DOHH2 (cell line): ENCODE measurements around the gene GPC5.

Source experiments
- H3F3A ChIP-seq: fragments of 200-600 bp; sonication (generic), shearing (Covaris generic); 2 replicates; pipeline ENCODE4 v1.6.0; 2016; ENCODE audit warnings: antibody characterized with exemption, mild to moderate bottlenecking; ENCODE audit not compliant: control insufficient read depth, insufficient read depth
- H3K27ac ChIP-seq: fragments of 200-600 bp; sonication (generic); 2 replicates; pipeline ENCODE4 v1.5.1; 2014; ENCODE audit warnings: low read depth, mild to moderate bottlenecking, low read length, moderate library complexity
- H3K27me3 ChIP-seq: fragments of 200-600 bp; sonication (generic); 2 replicates; pipeline ENCODE4 v1.6.1; 2014; ENCODE audit warnings: mild to moderate bottlenecking, low read length, mixed read lengths; ENCODE audit not compliant: control insufficient read depth
- H3K36me3 ChIP-seq: fragments of 200-600 bp; sonication (generic); 2 replicates; pipeline ENCODE4 v1.6.1; 2014; ENCODE audit warnings: mild to moderate bottlenecking, low read length, moderate library complexity, mixed read lengths; ENCODE audit not compliant: control insufficient read depth
- H3K4me1 ChIP-seq: fragments of 200-600 bp; sonication (generic); 2 replicates; pipeline ENCODE4 v1.6.1; 2014; ENCODE audit warnings: mild to moderate bottlenecking, low read length, mixed read lengths; ENCODE audit not compliant: control insufficient read depth
- H3K4me2 ChIP-seq: fragments of 200-600 bp; sonication (generic); 2 replicates; pipeline ENCODE4 v1.6.0; 2014; ENCODE audit warnings: mild to moderate bottlenecking, low read length, moderate library complexity
- H3K4me3 ChIP-seq: fragments of 200-600 bp; sonication (generic); 2 replicates; pipeline ENCODE4 v1.5.1; 2014; ENCODE audit warnings: mild to moderate bottlenecking, low read length, mixed read lengths
- H3K79me2 ChIP-seq: fragments of 200-600 bp; sonication (generic); 2 replicates; pipeline ENCODE4 v1.6.1; 2014; ENCODE audit warnings: mild to moderate bottlenecking, low read length, mixed read lengths; ENCODE audit not compliant: control insufficient read depth
- H3K9me2 ChIP-seq: fragments of 200-600 bp; sonication (generic); replicated peaks from 2 replicates; pipeline ENCODE4 v1.6.1; 2014; ENCODE audit warnings: mild to moderate bottlenecking, low read length, mixed read lengths; ENCODE audit not compliant: control insufficient read depth
- H3K9me3 ChIP-seq: fragments of 200-600 bp; sonication (generic); 2 replicates; pipeline ENCODE4 v1.6.1; 2014; ENCODE audit warnings: antibody characterized with exemption, low read length, mixed read lengths; ENCODE audit not compliant: control insufficient read depth, insufficient read depth
- H4K20me1 ChIP-seq: fragments of 200-600 bp; sonication (generic); 2 replicates; pipeline ENCODE4 v1.6.0; 2014; ENCODE audit warnings: low read depth, mild to moderate bottlenecking, antibody characterized with exemption, low read length, moderate library complexity; ENCODE audit not compliant: control insufficient read depth, insufficient read depth
- CTCF ChIP-seq: fragments of 200-600 bp; sonication (generic); IDR thresholded peaks from one replicate; pipeline ENCODE4 v1.5.1; 2014; ENCODE audit warnings: antibody characterized with exemption, mild to moderate bottlenecking, low read depth, low read length; ENCODE audit not compliant: poor library complexity, severe bottlenecking
- EZH2phosphoT487 ChIP-seq: fragments of 200-600 bp; sonication (generic); IDR thresholded peaks from 2 replicates; pipeline ENCODE4 v1.6.1; 2017; ENCODE audit warnings: borderline replicate concordance, mild to moderate bottlenecking, antibody characterized with exemption, low read length, moderate library complexity, mixed read lengths

Gene GPC5

DNA sequence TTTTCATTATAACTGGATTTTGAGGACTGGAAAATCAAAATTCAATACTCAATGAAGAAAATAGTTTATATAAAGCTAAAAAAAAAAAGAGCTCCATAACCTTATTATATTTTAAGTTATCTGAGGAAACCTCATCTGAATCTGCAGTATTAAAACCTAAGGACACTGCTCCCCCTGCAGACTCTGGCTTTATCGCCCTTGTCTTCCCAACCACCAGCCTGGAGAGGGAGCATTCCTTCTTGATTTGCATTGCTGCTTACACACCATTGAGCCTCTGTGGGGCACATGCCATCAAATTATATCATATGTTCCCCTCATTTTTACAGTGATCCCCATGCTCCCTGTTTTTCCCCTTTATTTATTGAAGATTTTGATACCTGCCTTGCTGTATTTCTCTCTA is 956.8 kb downstream of the GPC5 start:
- no peaks in the 10 kb centered on the region for H3K9me2 ChIP-seq
- TF ChIP-seq CTCF (no peak), EZH2phosphoT487 (no peak)
- H3K79me2 ChIP-seq: no peaks in the 10 kb centered on the region
- no peaks in the 10 kb centered on the region for H3F3A ChIP-seq
- no peaks in the 10 kb centered on the region for H3K27me3 ChIP-seq
- H4K20me1 ChIP-seq: no peaks in the 10 kb centered on the region
- no peaks in the 10 kb centered on the region for H3K4me1 ChIP-seq
- H3K36me3 ChIP-seq: no peaks in the 10 kb centered on the region
- no peak overlapping the region for H3K4me2 ChIP-seq
- no peaks in the 10 kb centered on the region; the same call in 1 of the 2 replicates for H3K9me3 ChIP-seq
- no peak overlapping the region for H3K27ac ChIP-seq
- H3K4me3 ChIP-seq: no peak overlapping the region

DNA sequence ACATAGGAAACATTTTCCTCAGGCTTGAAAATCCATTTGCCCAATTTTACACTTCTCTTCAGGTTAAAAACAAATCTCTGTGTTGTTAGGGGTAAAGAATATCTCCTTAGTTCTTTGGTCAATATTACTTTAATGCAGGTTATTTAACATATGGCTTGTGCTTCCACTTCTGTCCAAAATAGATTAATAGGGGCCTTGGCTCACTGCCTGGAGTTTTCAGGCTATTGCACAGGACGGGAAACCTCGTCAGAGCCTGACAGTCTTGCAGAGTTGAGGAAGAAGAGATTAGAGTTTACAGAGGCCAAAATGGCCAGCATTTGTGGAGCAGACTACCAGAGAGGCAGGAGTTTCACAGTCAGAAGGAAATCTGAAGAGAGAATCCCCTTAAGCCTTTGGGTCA is 964.3 kb downstream of the GPC5 start:
- TF ChIP-seq CTCF: no peak
- no peak for TF ChIP-seq EZH2phosphoT487
- no peaks in the 10 kb centered on the region for H3K36me3 ChIP-seq
- H3K27me3 ChIP-seq: no peaks in the 10 kb centered on the region

DNA sequence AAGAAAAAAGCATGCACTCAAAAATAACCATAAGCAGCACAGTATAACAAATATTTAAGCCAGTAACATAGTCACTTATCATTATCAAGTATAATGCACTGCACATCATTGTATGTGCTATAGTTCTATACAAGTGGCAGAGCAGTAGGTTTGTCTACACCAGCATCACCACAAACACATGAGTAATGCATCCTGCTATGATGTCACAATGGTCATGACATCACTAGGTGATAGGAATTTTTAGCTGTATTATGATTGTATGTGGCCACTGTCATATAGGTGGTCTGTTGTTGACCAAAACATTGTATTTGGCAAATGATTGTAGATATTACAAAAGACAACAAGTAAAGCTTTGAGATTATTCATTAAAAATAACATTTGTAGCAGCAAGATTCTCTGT is 967.5 kb downstream of the GPC5 start:
- H3F3A ChIP-seq: no peaks in the 10 kb centered on the region
- H3K79me2 ChIP-seq: no peaks in the 10 kb centered on the region
- no peak overlapping the region for H3K27ac ChIP-seq
- H3K27me3 ChIP-seq: no peaks in the 10 kb centered on the region
- no peak overlapping the region for H3K4me3 ChIP-seq
- H3K36me3 ChIP-seq: no peaks in the 10 kb centered on the region
- no peaks in the 10 kb centered on the region for H3K4me1 ChIP-seq
- TF ChIP-seq EZH2phosphoT487 (no peak), CTCF (no peak)
- H3K9me3 ChIP-seq: no peaks in the 10 kb centered on the region
- H3K4me2 ChIP-seq: no peak overlapping the region
- H4K20me1 ChIP-seq: no peaks in the 10 kb centered on the region
- H3K9me2 ChIP-seq: no peaks in the 10 kb centered on the region

More for the DNA sequence above, 964.3 kb downstream of the GPC5 start:
- no peaks in the 10 kb centered on the region for H3F3A ChIP-seq
- no peaks in the 10 kb centered on the region for H3K4me1 ChIP-seq
- no peak overlapping the region for H3K4me3 ChIP-seq
- no peaks in the 10 kb centered on the region for H4K20me1 ChIP-seq
- no peak overlapping the region for H3K4me2 ChIP-seq
- H3K9me3 ChIP-seq: no peaks in the 10 kb centered on the region; the same call in 1 of the 2 replicates
- H3K27ac ChIP-seq: no peak overlapping the region
- no peaks in the 10 kb centered on the region for H3K79me2 ChIP-seq
- H3K9me2 ChIP-seq: no peaks in the 10 kb centered on the region
